A673 (cell line): ENCODE data around the gene LNPEP.

Source experiments
- EZH2 ChIP-seq: fragments of 200-600 bp; sonication (generic); IDR thresholded peaks from 2 replicates; pipeline ENCODE4 v1.6.1; 2017; ENCODE audit warnings: borderline replicate concordance, low read depth, mild to moderate bottlenecking, mixed read lengths, antibody characterized with exemption, low read length; ENCODE audit not compliant: poor library complexity, severe bottlenecking
- TF ChIP-seq, protein P1 (sequence below): fragments of 300-800, 200-600 bp; sonication (generic); conservative IDR thresholded peaks from 2 replicates; pipeline ENCODE4 v1.5.1; 2017; ENCODE audit warnings: low read depth, mild to moderate bottlenecking, antibody characterized with exemption, low read length, moderate library complexity, mixed read lengths

DNA sequence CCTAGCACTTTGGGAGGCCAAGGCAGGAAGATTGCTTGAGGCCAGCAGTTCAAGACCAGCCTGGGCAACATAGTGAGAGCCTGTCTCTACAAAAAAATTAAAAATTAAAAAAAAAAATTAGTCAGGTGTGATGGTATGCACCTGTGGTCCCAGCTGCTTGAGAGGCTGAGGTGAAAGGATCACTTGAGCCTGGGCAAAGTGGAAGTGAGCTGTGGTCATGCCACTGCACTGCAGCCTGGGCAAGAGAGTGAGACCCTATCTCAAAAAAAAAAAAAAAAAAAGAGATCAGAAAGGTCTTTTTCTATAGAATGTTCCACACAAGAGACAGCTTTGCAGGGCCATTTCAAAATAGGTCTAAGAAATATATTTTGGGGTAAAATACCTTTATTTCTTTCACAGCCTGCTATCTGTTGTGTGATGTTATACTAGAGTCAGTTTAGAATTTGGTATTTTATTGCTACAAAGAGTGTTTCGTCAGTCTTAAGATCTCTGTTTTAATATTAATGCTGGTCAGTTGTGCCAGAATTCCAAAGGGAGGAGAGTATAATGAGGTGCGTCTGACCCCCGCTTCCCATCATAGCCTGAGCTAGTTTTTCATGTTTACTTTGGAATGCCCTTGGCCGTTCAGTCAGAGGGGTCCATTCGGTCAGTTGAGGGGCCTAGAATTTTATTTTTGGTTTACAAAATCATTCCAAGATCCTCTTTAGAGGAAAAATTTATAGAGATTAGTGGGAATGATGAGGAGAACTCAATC is 9.4 kb downstream of the LNPEP start:
- TF ChIP-seq, protein P1, sequence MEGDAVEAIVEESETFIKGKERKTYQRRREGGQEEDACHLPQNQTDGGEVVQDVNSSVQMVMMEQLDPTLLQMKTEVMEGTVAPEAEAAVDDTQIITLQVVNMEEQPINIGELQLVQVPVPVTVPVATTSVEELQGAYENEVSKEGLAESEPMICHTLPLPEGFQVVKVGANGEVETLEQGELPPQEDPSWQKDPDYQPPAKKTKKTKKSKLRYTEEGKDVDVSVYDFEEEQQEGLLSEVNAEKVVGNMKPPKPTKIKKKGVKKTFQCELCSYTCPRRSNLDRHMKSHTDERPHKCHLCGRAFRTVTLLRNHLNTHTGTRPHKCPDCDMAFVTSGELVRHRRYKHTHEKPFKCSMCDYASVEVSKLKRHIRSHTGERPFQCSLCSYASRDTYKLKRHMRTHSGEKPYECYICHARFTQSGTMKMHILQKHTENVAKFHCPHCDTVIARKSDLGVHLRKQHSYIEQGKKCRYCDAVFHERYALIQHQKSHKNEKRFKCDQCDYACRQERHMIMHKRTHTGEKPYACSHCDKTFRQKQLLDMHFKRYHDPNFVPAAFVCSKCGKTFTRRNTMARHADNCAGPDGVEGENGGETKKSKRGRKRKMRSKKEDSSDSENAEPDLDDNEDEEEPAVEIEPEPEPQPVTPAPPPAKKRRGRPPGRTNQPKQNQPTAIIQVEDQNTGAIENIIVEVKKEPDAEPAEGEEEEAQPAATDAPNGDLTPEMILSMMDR = no peak
- no peak for TF ChIP-seq EZH2
